Measurements from ENCODE around the gene PHF21B.

- TF ChIP-seq CTCF (IDR thresholded peaks at IDR 0.05): no peak
- no peak for TF ChIP-seq POLR2A (IDR thresholded peaks at IDR 0.05)
Observed at GRCh38 chr22:44950806-44951509, 58.8 kb downstream of the PHF21B start.
